HepG2 (cell line): ENCODE results near the gene WDFY1. TPM values are rescaled to one million over a fixed set of nuclear protein-coding genes. Genes with fewer than 3 reads are reported as not detected.

Experiments
- AFF4 ChIP-seq: sonication (generic); formaldehyde crosslinking; IDR thresholded peaks from 2 replicates; pipeline ENCODE4 v1.4.0; 2020; ENCODE audit warnings: missing genetic modification reagents
- AGO1 ChIP-seq: fragments of 200-400 bp; formaldehyde crosslinking; IDR thresholded peaks from 2 replicates; pipeline ENCODE4 v1.6.1; 2017; ENCODE audit warnings: mild to moderate bottlenecking, low read depth, low read length, moderate library complexity; ENCODE audit not compliant: poor library complexity, severe bottlenecking
- FOXK2 ChIP-seq: fragments of 450-650 bp; IDR thresholded peaks from 2 replicates; pipeline ENCODE4 v1.6.1; 2016
- GMEB1 ChIP-seq: sonication (generic); formaldehyde crosslinking; IDR thresholded peaks from 2 replicates; pipeline ENCODE4 v1.5.1; 2020; ENCODE audit warnings: missing genetic modification reagents, mild to moderate bottlenecking, borderline replicate concordance
- JUND ChIP-seq: sonication (generic); formaldehyde crosslinking; IDR thresholded peaks from 2 replicates; pipeline ENCODE4 v1.8.0; 2022; ENCODE audit warnings: mild to moderate bottlenecking, missing genetic modification reagents
- KDM2A ChIP-seq: sonication (generic); formaldehyde crosslinking; IDR thresholded peaks from 2 replicates; pipeline ENCODE4 v1.4.0; 2020; ENCODE audit warnings: low read depth, missing genetic modification reagents, borderline replicate concordance
- KDM4B ChIP-seq: sonication (generic); formaldehyde crosslinking; IDR thresholded peaks from 2 replicates; pipeline ENCODE4 v1.4.0; 2020; ENCODE audit warnings: missing genetic modification reagents
- MED1 ChIP-seq: sonication (generic); formaldehyde crosslinking; IDR thresholded peaks from 2 replicates; pipeline ENCODE4 v1.4.0; 2020; ENCODE audit warnings: missing genetic modification reagents
- NFE2 ChIP-seq: sonication (generic); formaldehyde crosslinking; IDR thresholded peaks from 2 replicates; pipeline ENCODE4 v1.4.0; 2020; ENCODE audit warnings: missing genetic modification reagents
- NFKB2 ChIP-seq: sonication (generic); formaldehyde crosslinking; IDR thresholded peaks from 2 replicates; pipeline ENCODE4 v1.4.0; 2020; ENCODE audit warnings: missing genetic modification reagents, borderline replicate concordance
- RBM22 ChIP-seq: fragments of 200-400 bp; formaldehyde crosslinking; optimal IDR thresholded peaks from 2 replicates; pipeline ENCODE3; 2017; ENCODE audit warnings: mild to moderate bottlenecking, low read length, moderate library complexity
- RXRB ChIP-seq: IDR thresholded peaks from 2 replicates; pipeline ENCODE4 v1.6.1; 2016; ENCODE audit warnings: borderline replicate concordance, missing genetic modification reagents, missing compliant biosample characterization
- SRSF4 ChIP-seq: fragments of 200-400 bp; formaldehyde crosslinking; IDR thresholded peaks from one replicate; pipeline ENCODE4 v1.6.1; 2018; ENCODE audit warnings: mild to moderate bottlenecking, low read depth, low read length, moderate library complexity; ENCODE audit not compliant: poor library complexity, severe bottlenecking
- ZFP62 ChIP-seq: sonication (generic); formaldehyde crosslinking; IDR thresholded peaks from 2 replicates; pipeline ENCODE4 v1.4.0; 2020; ENCODE audit warnings: missing genetic modification reagents
- ZNF264 ChIP-seq: sonication (generic); formaldehyde crosslinking; IDR thresholded peaks from 2 replicates; pipeline ENCODE4 v1.4.0; 2020; ENCODE audit warnings: missing genetic modification reagents
- ZNF296 ChIP-seq: sonication (generic); formaldehyde crosslinking; conservative IDR thresholded peaks from 2 replicates; pipeline ENCODE4 v1.5.0; 2020; ENCODE audit warnings: mild to moderate bottlenecking, missing genetic modification reagents
- ZNF44 ChIP-seq: sonication (generic); formaldehyde crosslinking; IDR thresholded peaks from 2 replicates; pipeline ENCODE4 v1.5.1; 2020; ENCODE audit warnings: mild to moderate bottlenecking, missing genetic modification reagents
- ZZZ3 ChIP-seq: sonication (generic); formaldehyde crosslinking; IDR thresholded peaks from 2 replicates; pipeline ENCODE4 v1.4.0; 2020; ENCODE audit warnings: missing genetic modification reagents, mild to moderate bottlenecking, borderline replicate concordance
- polyA plus RNA-seq, 8 experiments: library from polyadenylated mRNA; depleted of rRNA in 3 of 8; stranded (reverse) in 7 of 8; unstranded in 1 of 8; fragments of >200 nt; fragmentation: Illumina TruSeq in 4 of 8; extraction: Trizol in 4 of 8; gene quantifications; 2 replicates each; pipeline versions ENCODE4 v1.2.1 to v1.2.3, GENCODE V29; 2011 to 2016; ENCODE audit warnings: low read depth in 4 of 8, missing spikeins in 1 of 8, mixed read lengths in 1 of 8; ENCODE audit not compliant: insufficient read depth in 1 of 8
- total RNA-seq, 5 experiments: library from RNA; depleted of rRNA; stranded (reverse); fragments of >200 nt; fragmentation: Illumina TruSeq; extraction: Trizol; gene quantifications; 2 replicates each; pipeline ENCODE4 v1.2.3, GENCODE V29; 2016; ENCODE audit warnings: low read depth in 1 of 5
- TF ChIP-seq, protein P1 (sequence below): sonication (generic); formaldehyde crosslinking; IDR thresholded peaks from 2 replicates; pipeline ENCODE4 v1.9.0; 2022; ENCODE audit warnings: low read depth, missing genetic modification reagents

WDFY1 gene
- total and polyA plus RNA-seq, 2 of the 13 experiments (the other 11 are each of a cell fraction or from before 2014, with no cell fraction given): 77.0 to 78.4 TPM

DNA sequence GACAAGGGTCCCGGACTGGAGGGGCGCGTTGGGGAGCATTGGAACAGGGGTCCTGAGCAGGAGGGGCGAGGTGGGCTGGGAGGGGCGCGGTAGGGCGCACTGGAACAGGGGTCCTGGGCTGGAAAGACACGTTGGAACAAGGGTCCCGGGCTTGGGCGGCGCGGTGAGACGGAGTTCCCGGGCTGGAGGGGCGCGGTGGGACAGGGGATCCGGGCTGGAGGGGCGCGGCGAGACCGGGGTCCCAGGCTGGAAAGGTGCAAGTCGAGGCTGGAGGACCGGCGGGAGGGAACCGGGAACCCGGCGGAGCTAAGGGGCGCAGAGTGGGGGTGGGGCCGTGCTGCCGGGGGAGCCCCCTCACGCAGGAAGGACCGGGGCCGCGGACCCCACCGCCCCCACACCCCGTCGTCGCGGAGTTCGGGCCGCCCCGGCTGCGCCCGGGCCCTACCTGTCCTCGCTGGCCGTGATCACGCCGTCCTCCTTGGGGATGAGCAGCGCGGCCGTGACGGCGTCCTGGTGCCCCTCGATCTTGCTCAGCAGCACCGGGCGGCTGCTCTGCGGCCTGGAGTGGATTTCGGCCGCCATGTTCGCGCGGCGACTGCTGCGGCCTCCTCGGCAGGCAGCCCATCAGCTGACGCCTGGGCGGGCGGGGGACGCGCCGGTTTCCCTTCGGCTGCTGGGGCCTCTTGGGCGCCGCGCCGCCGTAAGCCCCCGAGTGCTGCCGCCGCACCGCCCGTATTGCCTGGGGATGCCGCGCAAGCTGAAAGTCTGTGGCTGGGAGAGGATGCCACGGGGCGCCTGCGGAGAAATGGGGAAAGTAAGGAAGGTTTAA lies at the start of gene WDFY1 (continued):
- peak; percentile 57 for TF ChIP-seq SRSF4
- TF ChIP-seq FOXK2: no peak
- TF ChIP-seq JUND (CRISPR knock-in tag): peak; percentile 63
- peak; percentile 92; the same call in 1 of the 2 replicates for TF ChIP-seq NFKB2 (CRISPR knock-in tag)
- TF ChIP-seq RXRB (CRISPR knock-in tag): peak; percentile 68
- TF ChIP-seq, protein P1, sequence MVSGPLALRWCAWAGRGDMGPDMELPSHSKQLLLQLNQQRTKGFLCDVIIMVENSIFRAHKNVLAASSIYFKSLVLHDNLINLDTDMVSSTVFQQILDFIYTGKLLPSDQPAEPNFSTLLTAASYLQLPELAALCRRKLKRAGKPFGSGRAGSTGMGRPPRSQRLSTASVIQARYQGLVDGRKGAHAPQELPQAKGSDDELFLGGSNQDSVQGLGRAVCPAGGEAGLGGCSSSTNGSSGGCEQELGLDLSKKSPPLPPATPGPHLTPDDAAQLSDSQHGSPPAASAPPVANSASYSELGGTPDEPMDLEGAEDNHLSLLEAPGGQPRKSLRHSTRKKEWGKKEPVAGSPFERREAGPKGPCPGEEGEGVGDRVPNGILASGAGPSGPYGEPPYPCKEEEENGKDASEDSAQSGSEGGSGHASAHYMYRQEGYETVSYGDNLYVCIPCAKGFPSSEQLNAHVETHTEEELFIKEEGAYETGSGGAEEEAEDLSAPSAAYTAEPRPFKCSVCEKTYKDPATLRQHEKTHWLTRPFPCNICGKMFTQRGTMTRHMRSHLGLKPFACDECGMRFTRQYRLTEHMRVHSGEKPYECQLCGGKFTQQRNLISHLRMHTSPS (CRISPR knock-in tag): no peak
- no peak for TF ChIP-seq RBM22
- no peak for TF ChIP-seq ZFP62 (CRISPR knock-in tag)
- TF ChIP-seq MED1 (CRISPR knock-in tag): peak; percentile 86
- no peak for TF ChIP-seq NFE2
- peak; percentile 83; the same call in 1 of the 2 replicates for TF ChIP-seq KDM4B
- TF ChIP-seq ZNF44 (CRISPR knock-in tag): peak; percentile 33; the same call in 1 of the 2 replicates
- peak; percentile 92 for TF ChIP-seq ZZZ3
- TF ChIP-seq AGO1: no peak
- TF ChIP-seq ZNF296 (CRISPR knock-in tag): peak; percentile 13; the same call in 1 of the 2 replicates
- TF ChIP-seq GMEB1 (CRISPR knock-in tag): peak; percentile 86
- 0 out of 2 replicates have a peak, but pooled peaks have one; percentile 54 for TF ChIP-seq ZNF264 (CRISPR knock-in tag)
- TF ChIP-seq KDM2A (CRISPR knock-in tag): peak; percentile 98
- TF ChIP-seq AFF4 (CRISPR knock-in tag): 0 out of 2 replicates have a peak, but pooled peaks have one; percentile 75
